ENCODE data around the gene KRTAP10-2.

DNA sequence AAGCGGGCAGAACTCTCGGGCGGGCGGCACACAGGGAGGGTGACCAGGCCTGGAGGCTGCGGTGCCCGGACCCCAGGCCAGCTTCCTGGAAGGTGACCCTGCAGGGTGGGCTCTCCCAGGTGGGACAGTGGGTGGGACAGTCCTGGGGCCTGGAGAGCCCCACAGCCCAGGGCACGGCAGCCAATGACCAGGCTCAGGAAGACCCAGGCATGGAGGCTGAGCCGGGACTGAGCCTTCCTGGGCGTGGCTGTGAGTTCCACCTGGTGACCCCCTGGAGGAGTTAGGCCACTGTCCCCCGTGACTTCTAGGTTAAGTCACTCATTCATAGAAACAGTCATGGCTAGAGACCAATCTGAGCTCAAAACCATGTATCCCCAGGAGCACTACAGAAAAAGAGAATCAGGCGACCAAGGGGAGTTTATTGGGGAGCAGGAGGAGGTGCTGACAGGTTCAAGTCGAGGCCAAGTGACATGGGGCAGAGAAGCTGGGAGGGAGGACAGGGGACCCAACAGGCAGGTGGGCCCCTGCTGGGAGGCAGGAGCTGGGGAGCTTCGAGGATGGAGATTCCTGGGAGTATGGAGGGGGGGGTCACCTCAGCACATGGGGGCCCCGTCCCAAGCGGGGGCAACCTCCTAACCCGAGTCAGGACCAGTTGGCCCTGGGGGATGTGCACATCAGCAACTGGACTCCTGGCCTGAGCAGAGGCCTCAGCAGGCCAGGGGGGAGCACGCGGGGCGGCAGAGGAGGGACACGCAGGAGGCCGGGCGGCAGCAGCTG, 27.9 kb upstream of the KRTAP10-2 start:
- TF ChIP-seq, protein P1, sequence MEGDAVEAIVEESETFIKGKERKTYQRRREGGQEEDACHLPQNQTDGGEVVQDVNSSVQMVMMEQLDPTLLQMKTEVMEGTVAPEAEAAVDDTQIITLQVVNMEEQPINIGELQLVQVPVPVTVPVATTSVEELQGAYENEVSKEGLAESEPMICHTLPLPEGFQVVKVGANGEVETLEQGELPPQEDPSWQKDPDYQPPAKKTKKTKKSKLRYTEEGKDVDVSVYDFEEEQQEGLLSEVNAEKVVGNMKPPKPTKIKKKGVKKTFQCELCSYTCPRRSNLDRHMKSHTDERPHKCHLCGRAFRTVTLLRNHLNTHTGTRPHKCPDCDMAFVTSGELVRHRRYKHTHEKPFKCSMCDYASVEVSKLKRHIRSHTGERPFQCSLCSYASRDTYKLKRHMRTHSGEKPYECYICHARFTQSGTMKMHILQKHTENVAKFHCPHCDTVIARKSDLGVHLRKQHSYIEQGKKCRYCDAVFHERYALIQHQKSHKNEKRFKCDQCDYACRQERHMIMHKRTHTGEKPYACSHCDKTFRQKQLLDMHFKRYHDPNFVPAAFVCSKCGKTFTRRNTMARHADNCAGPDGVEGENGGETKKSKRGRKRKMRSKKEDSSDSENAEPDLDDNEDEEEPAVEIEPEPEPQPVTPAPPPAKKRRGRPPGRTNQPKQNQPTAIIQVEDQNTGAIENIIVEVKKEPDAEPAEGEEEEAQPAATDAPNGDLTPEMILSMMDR (IDR thresholded peaks at IDR 0.05) = no peak
- TF ChIP-seq POLR2A (IDR thresholded peaks at IDR 0.05) = no peak
